K562 (cell line): ENCODE measurements around the gene SRC. TPM values are rescaled to one million over a fixed set of nuclear protein-coding genes. Genes with fewer than 3 reads are reported as not detected.
A peak's percentile ranks its signal among the peaks of the same experiment; 100 is the strongest.

Experiments
- ARID2 ChIP-seq: fragments of 450-650 bp; IDR thresholded peaks from 2 replicates; pipeline ENCODE4 v1.6.1; 2017; ENCODE audit warnings: antibody characterized with exemption, mild to moderate bottlenecking
- ASH1L ChIP-seq: fragments of 450-650 bp; IDR thresholded peaks from 2 replicates; pipeline ENCODE4 v1.6.1; 2018; ENCODE audit warnings: borderline replicate concordance, mild to moderate bottlenecking, low read depth; ENCODE audit not compliant: partially characterized antibody
- BCL6 ChIP-seq: fragments of 250-450 bp; sonication (Bioruptor Pico); IDR thresholded peaks from 2 replicates; pipeline ENCODE4 v1.4.0; 2020
- CTBP1 ChIP-seq: fragments of 450-650 bp; IDR thresholded peaks from 2 replicates; pipeline ENCODE4 v1.6.1; 2016; ENCODE audit warnings: borderline replicate concordance
- DIDO1 ChIP-seq: fragments of 450-650 bp; IDR thresholded peaks from 2 replicates; pipeline ENCODE4 v1.6.1; 2016; ENCODE audit warnings: low read depth, missing biosample characterization, missing genetic modification characterization
- GABPB2 ChIP-seq: fragments of 250-450 bp; sonication (Bioruptor Pico); conservative IDR thresholded peaks from 2 replicates; pipeline ENCODE4 v1.5.1; 2021; ENCODE audit warnings: mild to moderate bottlenecking
- HMGN3 ChIP-seq: IDR thresholded peaks from 2 replicates; pipeline ENCODE4 v1.6.1; 2011; ENCODE audit warnings: borderline replicate concordance, low read depth, mild to moderate bottlenecking, mixed read lengths, low read length; ENCODE audit not compliant: insufficient read length; ENCODE audit errors: extremely low read depth
- KDM2B ChIP-seq: fragments of 250-450 bp; sonication (Bioruptor Pico); IDR thresholded peaks from 2 replicates; pipeline ENCODE4 v1.8.0; 2021; ENCODE audit warnings: mild to moderate bottlenecking, moderate library complexity
- KLF10 ChIP-seq: fragments of 250-450 bp; sonication (Bioruptor Pico); IDR thresholded peaks from 2 replicates; pipeline ENCODE4 v1.6.1; 2021; ENCODE audit warnings: matching md5 sums
- MIER1 ChIP-seq: fragments of 450-650 bp; IDR thresholded peaks from 2 replicates; pipeline ENCODE4 v1.6.1; 2016; ENCODE audit warnings: antibody characterized with exemption, mild to moderate bottlenecking, low read depth
- NR2C2 ChIP-seq, 2 experiments: fragments of 200-800 bp in 1 of 2; sonication (Bioruptor generic) in 1 of 2; sonication (generic) in 1 of 2; formaldehyde crosslinking in 1 of 2; IDR thresholded peaks; 2 replicates each; pipeline versions ENCODE4 v1.6.1 to v1.8.0; 2016 to 2022; ENCODE audit warnings: mild to moderate bottlenecking in 1 of 2, missing compliant biosample characterization in 1 of 2, missing genetic modification characterization in 1 of 2, missing genetic modification reagents in 1 of 2
- TFAP4 ChIP-seq: sonication (generic); formaldehyde crosslinking; IDR thresholded peaks from 2 replicates; pipeline ENCODE4 v1.8.0; 2022; ENCODE audit warnings: missing genetic modification reagents, mild to moderate bottlenecking, moderate library complexity, borderline replicate concordance
- THRB ChIP-seq: fragments of 450-650 bp; formaldehyde crosslinking; conservative IDR thresholded peaks from 2 replicates; pipeline ENCODE4 v1.4.0; 2022; ENCODE audit warnings: mild to moderate bottlenecking, missing genetic modification characterization
- ZNF407 ChIP-seq: fragments of 450-650 bp; IDR thresholded peaks from 2 replicates; pipeline ENCODE4 v1.6.1; 2016; ENCODE audit warnings: low read depth
- polyA plus RNA-seq, 8 experiments: library from polyadenylated mRNA; depleted of rRNA in 4 of 8; stranded (reverse) in 5 of 8; unstranded in 3 of 8; fragments of >200 nt; fragmentation: Nextera tagmentation in 2 of 8; fragmentation: Illumina TruSeq in 1 of 8; extraction: Ambion mirVana in 2 of 8; extraction: Trizol in 1 of 8; gene quantifications; 2 replicates each; pipeline versions ENCODE4 v1.2.1 to v1.2.3, GENCODE V29; 2011 to 2014; ENCODE audit warnings: inconsistent platforms in 1 of 8, missing spikeins in 1 of 8
- total RNA-seq, 7 experiments: library from RNA; depleted of rRNA in 6 of 7; stranded (reverse); fragments of >200 nt in 6 of 7; fragmentation: Illumina TruSeq in 2 of 7; extraction: Trizol in 2 of 7; gene quantifications; 2 replicates each; pipeline versions ENCODE4 v1.2.1 to v1.2.3, GENCODE V29; 2011 to 2021; ENCODE audit warnings: low replicate concordance in 1 of 7

Gene SRC
- total and polyA plus RNA-seq, 9 of the 15 experiments (the other 6 are each of a cell fraction or from before 2014, with no cell fraction given): 0.06 to 8.5 (median 3.1) TPM

GRCh38 chr20:37378785-37379598 lies 33.1 kb downstream of the SRC start (continued):
- TF ChIP-seq DIDO1 (tag) (no peak), KDM2B (no peak), HMGN3 (no peak), ASH1L (peak; percentile 71), NR2C2 (CRISPR knock-in tag; IDR thresholded peaks at IDR 0.05) (no peak), NR2C2 (tag; IDR thresholded peaks at IDR 0.05) (peak; percentile 71), MIER1 (no peak), BCL6 (CRISPR knock-in tag) (no peak), ARID2 (no peak), GABPB2 (CRISPR knock-in tag) (no peak), ZNF407 (no peak), TFAP4 (CRISPR knock-in tag) (no peak), CTBP1 (peak; percentile 49; the same call in 1 of the 2 replicates), THRB (CRISPR knock-in tag) (no peak), KLF10 (no peak)
